H1 (cell line): ENCODE measurements around the gene HID1. TPM values are rescaled to one million over a fixed set of nuclear protein-coding genes. Genes with fewer than 3 reads are reported as not detected.

Experiments used
- RBBP5 ChIP-seq: IDR thresholded peaks from 2 replicates; pipeline ENCODE4 v1.7.1; 2012; ENCODE audit warnings: low read depth, mild to moderate bottlenecking, inconsistent platforms, low read length, moderate library complexity, borderline replicate concordance
- polyA plus RNA-seq, 7 experiments: library from polyadenylated mRNA; depleted of rRNA in 3 of 7; stranded (reverse) in 5 of 7; unstranded in 2 of 7; fragments of >200 nt in 5 of 7; fragments of 200-250 nt in 2 of 7; gene quantifications; 1 replicate in 5 of 7; 2 replicates in 1 of 7; 4 replicates in 1 of 7; pipeline versions ENCODE4 v1.2.1 to v1.2.3, GENCODE V29; 2011 to 2013; ENCODE audit warnings: missing spikeins in 2 of 7, mixed read lengths in 2 of 7
- total RNA-seq: library from RNA; stranded (reverse); fragmentation: NEBNext Ultra II Directional; extraction: Animal tissue kit (Norgen Biotek cat#: 25700); gene quantifications from 2 replicates; pipeline ENCODE4 v1.2.1, GENCODE V29; 2021

The HID1 gene
- total and polyA plus RNA-seq, 2 of the 8 experiments (the other 6 are each of a cell fraction or from before 2014, with no cell fraction given): 15.1 to 25.9 TPM

GRCh38 chr17:74953134-74953687, 19.3 kb downstream of the HID1 start (continued):
- TF ChIP-seq RBBP5: no peak
- TF ChIP-seq, all 59 proteins: peak for 0
